Measurements from ENCODE around the gene ACBD4. TPM values are rescaled to one million over a fixed set of nuclear protein-coding genes. Genes with fewer than 3 reads are reported as not detected.
A peak's percentile ranks its signal among the peaks of the same experiment; 100 is the strongest.

Gene ACBD4
- total RNA-seq, 1 experiment from 2014 or later: 9.7 TPM

- Histone ChIP-seq H2AK5ac (ENCODE audit: insufficient read length, low read length) (no peak overlapping the region), H4K8ac (replicated peaks; ENCODE audit: insufficient read length, low read depth, low read length) (no peak overlapping the region), H2BK20ac (ENCODE audit: low read depth, low read length, poor library complexity, severe bottlenecking) (no peak overlapping the region), H3K4ac (ENCODE audit: low read depth, low read length) (no peak overlapping the region), H3K18ac (ENCODE audit: insufficient read length, low read depth, low read length) (no peak overlapping the region), H3K9me3 (ENCODE audit: control insufficient read depth, low read depth, low read length) (no peaks in the 10 kb centered on the region), H2BK5ac (ENCODE audit: insufficient read length, low read length) (no peak overlapping the region), H3K27me3 (ENCODE audit: insufficient read depth, low read length) (no peaks in the 10 kb centered on the region), H3T11ph (ENCODE audit: low read length) (no peak overlapping the region), H3K27ac (ENCODE audit: insufficient read length, low read depth, low read length) (no peak overlapping the region), H3K79me1 (ENCODE audit: insufficient read depth, low read depth, low read length, poor library complexity, severe bottlenecking) (no peaks in the 10 kb centered on the region), H2BK12ac (ENCODE audit: insufficient read length, low read depth, low read length) (no peak overlapping the region), H3K79me2 (ENCODE audit: insufficient read depth, low read length) (no peaks in the 10 kb centered on the region; the same call in 1 of the 2 replicates), H2BK120ac (ENCODE audit: low read depth, low read length, poor library complexity, severe bottlenecking) (no peak overlapping the region), H2BK15ac (ENCODE audit: low read depth, low read length) (no peak overlapping the region), H4K91ac (ENCODE audit: insufficient read length, low read depth, low read length) (no peak overlapping the region), H3K9ac (ENCODE audit: extremely low read depth, insufficient read length, low read length) (no peak overlapping the region), H4K20me1 (ENCODE audit: control insufficient read depth, insufficient read depth, insufficient read length) (no peaks in the 10 kb centered on the region), H3K4me1 (ENCODE audit: insufficient read depth, low read length) (no peaks in the 10 kb centered on the region), H3K14ac (ENCODE audit: insufficient read depth, low read length) (no peak overlapping the region), H2AFZ (ENCODE audit: low read length) (no peak overlapping the region), H3K23me2 (ENCODE audit: insufficient read length, low read depth, low read length, poor library complexity, severe bottlenecking) (no peaks in the 10 kb centered on the region), H3K23ac (ENCODE audit: insufficient read length, low read depth, low read length) (no peak overlapping the region), H3K56ac (ENCODE audit: insufficient read length, low read depth, low read length) (no peak overlapping the region), H4K5ac (ENCODE audit: insufficient read length, low read depth, low read length) (no peak overlapping the region), H3K4me2 (ENCODE audit: insufficient read depth, insufficient read length, low read length) (no peak overlapping the region)
- H3K4me1 Mint-ChIP-seq: peaks cover 0 to 5% of the 10 kb centered on the region in 2 experiments; a peak in 1 of 4 replicates
- no peaks in the 10 kb centered on the region for H3K27me3 Mint-ChIP-seq (ENCODE audit: low read depth)
- peaks cover 29 to 92% (median 81%) of the 10 kb centered on the region in 3 experiments; a peak in 6 of 7 replicates for H3K36me3 Mint-ChIP-seq (ENCODE audit: insufficient read depth in 1 of 3, low read depth in 3 of 3)
- no CpG with 5 or more reads among the region's 9 CpGs for WGBS (ENCODE audit: extremely low coverage, insufficient read length, low lambda C conversion rate)
- H3K27ac Mint-ChIP-seq: peak overlapping the region in 2 of 3 experiments; percentile 40 to 57; a peak in 2 of 7 replicates
- H3K4me3 Mint-ChIP-seq: no peak overlapping the region
- no peak for TF ChIP-seq CTCF (conservative IDR thresholded peaks at IDR 0.05)
- no peak for DNase-seq
- no peaks in the 10 kb centered on the region for H3K9me3 Mint-ChIP-seq
These were observed 32.2 kb upstream of the ACBD4 start for GRCh38 chr17:45103269-45103795.

All from H9 (cell line).